SU-DHL-6 (cell line): ENCODE results near the gene ATAD2B.

ENCODE experiments used
- EZH2phosphoT487 ChIP-seq: fragments of 200-600 bp; sonication (generic), shearing (Covaris generic); conservative IDR thresholded peaks from 2 replicates; pipeline ENCODE4 v1.6.1; 2018; ENCODE audit warnings: mild to moderate bottlenecking, antibody characterized with exemption, low read length, moderate library complexity, mixed read lengths
- TF ChIP-seq, protein P1 (sequence below): fragments of 200-600 bp; sonication (generic); IDR thresholded peaks from one replicate; pipeline ENCODE4 v1.5.1; 2017; ENCODE audit warnings: antibody characterized with exemption, mild to moderate bottlenecking, low read length, moderate library complexity; ENCODE audit not compliant: insufficient read depth, poor library complexity, severe bottlenecking

DNA sequence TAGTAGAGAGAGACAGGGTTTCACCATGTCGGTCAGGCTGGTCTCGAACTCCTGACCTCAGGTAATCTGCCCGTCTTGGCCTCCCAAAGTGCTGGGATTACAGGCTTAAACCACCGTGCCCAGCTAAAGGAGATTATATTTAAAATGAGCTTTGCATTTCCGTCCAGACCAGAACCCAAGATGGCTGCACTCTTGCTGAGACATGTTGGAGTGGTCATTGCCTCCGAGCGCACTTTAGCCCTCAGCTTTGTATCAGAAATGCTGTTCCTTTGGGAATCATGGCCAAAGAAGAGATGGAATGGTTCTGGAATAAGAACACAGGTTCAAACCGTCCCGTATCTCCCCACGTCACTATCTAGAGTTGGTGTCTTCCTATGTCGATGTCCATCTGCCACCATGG is 16.7 kb upstream of the ATAD2B start:
- TF ChIP-seq, protein P1, sequence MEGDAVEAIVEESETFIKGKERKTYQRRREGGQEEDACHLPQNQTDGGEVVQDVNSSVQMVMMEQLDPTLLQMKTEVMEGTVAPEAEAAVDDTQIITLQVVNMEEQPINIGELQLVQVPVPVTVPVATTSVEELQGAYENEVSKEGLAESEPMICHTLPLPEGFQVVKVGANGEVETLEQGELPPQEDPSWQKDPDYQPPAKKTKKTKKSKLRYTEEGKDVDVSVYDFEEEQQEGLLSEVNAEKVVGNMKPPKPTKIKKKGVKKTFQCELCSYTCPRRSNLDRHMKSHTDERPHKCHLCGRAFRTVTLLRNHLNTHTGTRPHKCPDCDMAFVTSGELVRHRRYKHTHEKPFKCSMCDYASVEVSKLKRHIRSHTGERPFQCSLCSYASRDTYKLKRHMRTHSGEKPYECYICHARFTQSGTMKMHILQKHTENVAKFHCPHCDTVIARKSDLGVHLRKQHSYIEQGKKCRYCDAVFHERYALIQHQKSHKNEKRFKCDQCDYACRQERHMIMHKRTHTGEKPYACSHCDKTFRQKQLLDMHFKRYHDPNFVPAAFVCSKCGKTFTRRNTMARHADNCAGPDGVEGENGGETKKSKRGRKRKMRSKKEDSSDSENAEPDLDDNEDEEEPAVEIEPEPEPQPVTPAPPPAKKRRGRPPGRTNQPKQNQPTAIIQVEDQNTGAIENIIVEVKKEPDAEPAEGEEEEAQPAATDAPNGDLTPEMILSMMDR, result no peak
- TF ChIP-seq EZH2phosphoT487, result no peak
